ENCODE measurements around the gene ATP10A.
"Not testable (repeated sequence)": the region's sequence is repeated elsewhere in the genome, so short reads cannot be mapped to it uniquely, and the experiment has no call there.

The ATP10A gene

DNA sequence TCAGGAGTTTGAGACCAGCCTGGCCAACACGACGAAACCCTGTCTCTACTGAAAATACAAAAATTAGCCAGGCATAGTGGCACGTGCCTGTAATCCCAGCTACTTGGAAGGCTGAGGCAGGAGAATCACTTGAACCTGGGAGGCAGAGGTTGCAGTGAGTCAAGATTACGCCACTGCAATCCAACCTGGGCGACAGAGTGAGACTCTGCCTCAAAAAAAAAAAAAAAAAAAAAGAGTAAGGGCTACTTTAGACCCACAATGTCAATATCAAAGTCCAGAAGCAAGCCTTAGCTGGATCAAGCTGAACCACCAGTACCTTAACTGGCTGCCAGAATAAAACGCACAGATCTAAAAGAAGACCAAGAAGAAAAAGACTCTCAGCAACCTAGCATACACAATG is 17.8 kb upstream of the ATP10A start:
- DNase-seq: not testable (repeated sequence)

DNA sequence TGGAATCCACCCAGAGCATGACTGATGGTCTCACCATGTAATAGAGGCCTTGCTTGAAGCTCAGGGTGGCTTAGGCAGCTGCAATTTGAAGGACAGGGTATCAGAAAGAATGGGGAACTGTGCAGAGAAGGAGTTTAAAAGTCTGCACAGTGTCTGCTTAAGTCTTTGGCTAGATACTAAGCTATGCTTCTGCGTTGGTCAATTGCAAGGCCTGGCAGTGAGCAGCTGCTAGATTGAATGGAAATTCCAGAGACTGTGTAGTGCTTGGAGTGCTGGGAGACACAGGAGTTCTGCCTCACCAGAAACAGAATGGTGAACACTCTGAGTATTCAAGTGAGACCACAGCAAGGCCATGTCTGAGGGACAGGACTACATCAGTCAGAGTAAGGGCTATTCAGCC is 17.3 kb upstream of the ATP10A start:
- no peak for DNase-seq

DNA sequence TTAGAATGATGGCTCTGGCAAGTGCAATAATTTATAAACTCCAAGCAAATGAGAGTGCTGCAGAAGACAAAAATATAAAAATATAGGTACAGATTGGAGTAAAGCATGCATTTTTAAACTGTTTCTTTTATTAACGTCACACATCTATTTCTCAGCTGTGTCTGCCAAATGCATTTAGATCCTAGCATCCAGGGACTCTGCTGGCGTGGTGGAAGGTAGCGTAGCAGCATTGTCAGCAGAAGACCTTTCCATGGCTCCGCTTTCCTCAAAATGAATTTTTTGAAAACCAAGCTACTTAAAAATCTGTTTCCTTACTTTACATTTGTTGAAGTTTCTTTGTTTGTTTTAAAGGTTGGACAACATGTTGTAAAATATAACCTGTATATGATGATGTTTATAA is 16.3 kb upstream of the ATP10A start:
- DNase-seq: no peak

DNA sequence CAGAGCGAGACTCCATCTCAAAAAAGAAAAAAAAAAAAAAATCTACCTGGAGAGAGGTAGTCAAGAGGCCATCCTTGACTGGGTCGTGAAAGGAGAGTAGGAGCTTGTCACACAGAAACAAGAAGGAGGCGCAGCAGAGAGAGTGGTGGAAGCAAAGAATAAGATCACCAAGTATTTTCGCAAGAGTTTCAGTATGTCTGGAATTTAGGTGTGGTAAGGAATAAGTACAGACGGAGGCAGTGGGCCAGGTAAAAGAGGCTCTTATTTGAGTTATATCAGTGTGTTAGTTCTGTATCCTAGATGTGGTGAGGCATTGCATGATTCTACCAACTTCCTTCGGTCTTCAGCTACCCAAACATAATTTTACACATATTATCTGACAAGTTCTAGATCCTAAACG is 14.6 kb upstream of the ATP10A start:
- no peak for DNase-seq

DNA sequence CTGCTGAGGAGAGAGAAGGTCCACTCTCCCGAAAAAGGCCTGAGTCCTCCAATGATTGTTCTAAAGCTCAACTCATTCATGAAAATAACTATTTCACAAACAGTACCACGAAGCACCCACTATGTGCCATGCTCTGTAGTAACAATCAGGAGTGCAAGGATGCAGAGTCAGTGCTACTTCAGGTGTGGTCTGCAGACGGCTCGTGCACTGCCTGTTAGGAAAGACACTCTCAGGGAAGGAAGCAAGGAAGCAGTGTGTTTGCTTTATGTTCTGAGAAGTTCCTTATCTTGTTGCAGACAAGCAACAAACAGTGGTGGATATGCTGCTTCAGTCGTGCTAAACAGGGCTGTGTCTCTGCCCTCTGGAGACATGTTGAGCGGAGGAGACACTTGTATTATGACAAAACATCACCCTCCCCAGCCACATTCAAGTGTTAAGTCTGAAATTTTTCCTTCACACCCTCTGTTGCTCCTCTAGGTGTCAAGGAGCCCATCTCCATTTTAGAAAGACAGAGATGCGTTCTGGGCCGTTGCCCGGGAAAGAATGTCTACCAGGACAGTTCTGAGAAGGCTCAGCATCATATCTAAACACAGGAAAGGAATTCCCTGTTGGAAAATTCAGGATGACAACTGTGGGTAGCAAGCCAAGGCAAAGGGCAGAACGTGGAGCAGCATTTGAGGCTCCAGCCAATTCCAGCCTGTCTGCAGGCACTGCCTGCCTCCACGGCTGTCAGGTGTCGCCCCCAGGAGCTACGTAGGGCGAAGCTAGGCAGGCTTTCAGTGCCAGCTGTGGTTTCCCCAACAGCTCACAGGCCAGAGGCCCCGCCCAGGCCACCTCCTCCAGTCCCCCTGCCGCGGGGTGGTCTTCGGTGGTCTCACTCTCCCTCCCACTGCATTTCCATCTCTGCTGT is 13.4 kb upstream of the ATP10A start:
- DNase-seq: no peak

DNA sequence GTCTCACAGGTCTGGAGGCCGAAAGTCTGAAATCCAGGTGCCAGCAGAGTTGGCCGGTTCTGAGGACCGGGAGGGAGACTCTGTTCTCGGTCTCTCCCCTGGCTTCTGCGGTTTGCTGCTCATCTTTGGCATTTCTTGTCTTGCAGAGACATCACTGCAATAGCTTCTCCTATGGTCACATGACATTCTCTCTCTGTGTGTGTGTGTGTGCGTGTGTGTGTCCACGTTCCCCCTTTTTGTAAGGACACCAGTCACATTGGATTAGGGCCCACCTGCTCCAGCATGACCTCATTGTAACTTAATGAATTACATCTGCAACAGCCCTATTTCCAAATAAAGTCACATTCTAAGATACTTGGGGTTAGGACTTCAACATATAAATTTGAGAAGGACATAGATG is 12.4 kb upstream of the ATP10A start:
- no peak for DNase-seq

DNA sequence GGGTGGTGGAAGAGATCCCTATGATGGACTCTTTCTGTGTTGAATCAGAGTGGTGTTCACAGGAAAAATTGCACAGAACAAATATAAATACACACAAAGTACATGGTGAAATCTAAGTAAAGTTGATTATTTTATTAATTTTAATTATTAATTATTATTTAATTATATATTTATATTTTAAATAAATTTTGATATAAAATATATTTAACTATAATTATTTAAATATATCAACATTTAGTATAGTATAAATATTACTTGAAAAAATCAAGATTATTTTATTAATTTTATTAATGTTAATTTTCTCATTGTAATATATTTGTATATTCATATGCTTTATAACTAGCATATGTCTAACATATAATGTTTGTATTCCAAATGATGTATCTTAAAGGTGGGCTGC is 11.3 kb upstream of the ATP10A start:
- DNase-seq: no peak

DNA sequence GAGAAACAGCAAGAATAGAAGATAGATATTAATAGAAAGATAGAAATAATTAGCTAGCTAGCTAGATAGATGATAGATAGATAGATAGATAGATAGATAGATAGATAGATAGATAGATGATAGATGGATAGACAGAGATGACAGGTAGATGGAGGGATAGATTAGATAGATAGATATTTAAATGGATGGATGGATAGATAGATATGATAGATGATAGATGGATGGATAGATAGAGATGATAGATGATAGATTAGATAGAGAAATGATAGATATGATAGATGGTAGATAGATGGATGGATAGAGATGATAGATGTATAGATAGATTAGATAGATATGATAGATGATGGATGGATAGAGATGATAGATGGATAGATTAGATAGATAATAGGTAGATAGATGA is 8.3 kb upstream of the ATP10A start:
- DNase-seq: no peak

DNA sequence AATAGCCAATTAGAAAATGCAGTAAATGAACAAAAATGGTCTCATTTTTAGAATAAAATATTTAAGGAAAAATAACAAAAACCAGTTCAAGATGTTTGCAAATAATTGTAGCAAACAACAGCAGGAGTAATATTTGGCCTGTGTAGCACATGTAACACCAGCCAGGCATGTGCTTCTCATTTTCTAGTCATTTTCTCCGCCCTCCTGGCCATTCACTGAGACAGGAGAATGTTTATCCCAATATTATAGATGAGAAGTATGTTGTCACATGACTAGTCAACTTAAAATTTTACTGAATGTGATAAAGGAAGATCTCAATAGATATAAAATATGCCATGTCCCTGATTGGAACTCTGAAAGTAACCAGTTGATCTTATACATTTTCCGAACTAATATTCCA is 7.8 kb upstream of the ATP10A start:
- no peak for DNase-seq

DNA sequence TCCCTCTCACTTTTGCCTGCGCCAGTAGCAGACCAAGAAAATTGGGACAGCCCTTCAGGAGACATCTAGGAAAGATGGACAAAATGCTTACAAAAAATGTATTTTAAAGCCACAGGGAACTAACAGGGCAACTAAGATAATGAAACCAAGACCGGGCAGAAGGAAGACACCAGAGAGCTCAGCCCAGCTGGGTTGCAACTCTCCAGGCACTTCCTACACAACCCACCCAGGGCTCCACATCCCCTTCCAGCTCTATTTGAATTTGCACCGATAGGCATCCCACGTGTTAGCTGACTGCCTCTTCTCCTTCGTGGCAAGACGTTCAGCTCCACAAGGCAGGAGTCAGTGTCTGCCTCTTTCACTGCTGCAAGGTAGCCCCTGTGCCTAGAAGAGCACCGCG is 6.6 kb upstream of the ATP10A start:
- DNase-seq: no peak

DNA sequence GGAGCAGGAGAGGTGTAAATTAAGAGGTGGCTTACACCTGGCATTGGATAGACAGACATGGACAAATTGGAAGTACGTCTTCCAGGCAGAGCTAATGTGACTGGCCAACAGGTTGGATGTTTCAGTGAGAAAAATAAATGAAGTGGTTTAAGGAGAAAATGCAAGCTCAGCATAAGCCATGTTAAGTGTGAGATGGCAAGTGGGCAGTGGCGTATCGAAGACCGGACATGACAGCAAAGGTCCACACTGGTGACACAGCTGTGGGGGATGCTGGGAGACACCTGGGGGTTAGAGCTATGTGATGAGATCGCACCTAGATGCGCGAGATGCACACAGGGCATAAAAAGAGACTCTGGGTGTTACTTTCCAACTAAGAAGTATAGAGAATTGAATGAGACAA is 3.7 kb upstream of the ATP10A start:
- DNase-seq: no peak

DNA sequence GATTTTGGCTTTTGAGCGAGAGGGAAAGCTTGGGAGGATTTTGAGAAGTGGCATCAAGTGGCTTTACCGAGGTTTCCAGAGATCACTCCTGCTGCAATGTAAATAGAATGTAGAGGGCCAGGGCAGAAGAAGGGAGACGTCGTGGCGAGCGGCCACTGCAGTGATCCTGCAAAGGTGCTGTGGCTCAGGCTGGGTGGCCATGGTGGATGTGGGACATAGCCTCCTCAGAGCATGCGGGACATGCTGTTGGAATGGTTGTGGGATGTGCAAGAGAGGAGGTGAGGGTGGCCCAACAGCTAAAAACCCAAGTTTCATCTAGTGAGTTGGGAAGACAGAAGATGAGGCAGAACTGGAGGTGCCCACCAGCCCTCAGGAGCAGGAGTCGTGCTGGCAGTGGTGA is 3.1 kb upstream of the ATP10A start:
- DNase-seq: no peak

DNA sequence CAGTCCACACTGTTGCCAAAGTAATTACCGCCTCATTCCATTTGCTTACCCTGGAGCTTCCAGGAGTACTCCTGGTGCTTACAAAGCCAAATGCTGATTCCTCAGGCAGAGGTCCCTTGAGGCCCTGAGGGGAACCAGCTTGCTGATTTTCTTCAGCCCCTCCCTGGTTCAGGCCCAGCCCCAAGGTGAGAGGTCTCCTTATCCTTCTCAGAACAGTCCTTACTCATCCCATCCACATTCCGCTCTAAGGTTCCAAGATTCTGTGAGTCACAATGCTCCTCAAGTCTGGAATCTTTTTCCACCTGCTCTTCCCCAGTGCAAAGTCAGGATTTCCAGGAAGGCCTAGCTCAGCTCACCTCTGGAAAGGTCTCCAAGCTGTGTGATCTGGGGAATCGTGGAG is 1.8 kb upstream of the ATP10A start:
- no peak for DNase-seq

DNA sequence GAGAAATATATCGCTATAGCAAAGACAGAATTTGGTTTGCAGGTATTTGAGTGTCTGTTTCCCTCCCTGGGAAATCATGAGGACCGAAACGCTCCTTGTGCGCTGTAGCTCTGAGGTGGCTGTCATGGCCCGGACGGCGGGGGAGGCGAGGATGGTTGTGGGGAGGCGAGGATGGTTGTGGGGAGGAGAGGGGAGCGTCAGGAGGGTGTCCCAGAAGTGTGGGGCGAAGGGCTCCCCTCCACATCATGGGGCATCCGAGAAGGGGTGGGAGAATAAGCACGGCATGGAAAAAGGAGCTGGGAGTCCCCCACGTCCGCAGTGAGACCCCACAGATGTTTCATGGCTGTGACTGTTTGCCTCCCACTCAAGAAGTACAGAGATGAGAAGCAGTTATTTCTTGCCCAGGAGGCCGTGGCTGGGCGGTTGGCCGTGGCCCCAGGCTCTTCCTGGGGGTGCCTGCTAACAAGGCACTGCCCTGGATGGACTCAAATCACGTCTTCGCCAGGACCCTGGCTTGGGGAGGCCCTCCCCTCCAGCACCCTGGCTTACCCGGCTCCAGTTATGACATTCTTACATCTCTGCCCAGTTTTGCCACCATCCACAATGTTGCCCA is 947 bp upstream of the ATP10A start:
- DNase-seq: no peak

DNA sequence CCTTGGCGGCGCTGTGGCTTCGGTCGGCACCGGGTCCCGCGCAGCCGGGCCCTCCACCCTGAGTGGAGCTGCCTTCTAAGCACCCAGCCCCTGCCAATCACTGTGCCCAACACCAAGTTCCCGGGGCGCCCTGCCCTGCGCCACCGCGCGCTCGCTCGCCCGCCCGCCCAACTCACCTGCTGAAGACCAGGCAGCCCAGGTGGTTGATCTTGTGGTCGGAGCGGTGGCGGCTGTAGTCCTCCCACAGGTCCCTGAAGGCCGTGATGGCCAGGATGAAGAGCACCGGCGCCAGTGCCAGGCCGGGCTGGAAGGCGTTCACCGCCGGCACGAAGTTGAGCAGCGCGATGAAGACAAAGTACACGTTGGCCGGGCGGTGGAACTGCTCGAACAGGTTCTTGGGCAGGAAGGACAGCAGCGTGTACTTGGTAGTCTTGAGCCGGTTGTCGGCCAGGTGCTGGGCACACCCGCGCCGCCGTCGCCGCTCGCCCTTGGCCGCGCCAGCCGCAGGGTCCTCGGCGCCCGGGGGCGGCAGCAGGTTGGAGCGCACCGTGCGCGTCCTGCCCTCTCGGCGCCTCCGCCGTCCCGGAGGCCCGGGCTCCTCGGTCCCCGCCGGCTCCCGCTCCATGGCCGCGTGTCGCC is 536 bp downstream of the ATP10A start:
- no peak for DNase-seq

DNA sequence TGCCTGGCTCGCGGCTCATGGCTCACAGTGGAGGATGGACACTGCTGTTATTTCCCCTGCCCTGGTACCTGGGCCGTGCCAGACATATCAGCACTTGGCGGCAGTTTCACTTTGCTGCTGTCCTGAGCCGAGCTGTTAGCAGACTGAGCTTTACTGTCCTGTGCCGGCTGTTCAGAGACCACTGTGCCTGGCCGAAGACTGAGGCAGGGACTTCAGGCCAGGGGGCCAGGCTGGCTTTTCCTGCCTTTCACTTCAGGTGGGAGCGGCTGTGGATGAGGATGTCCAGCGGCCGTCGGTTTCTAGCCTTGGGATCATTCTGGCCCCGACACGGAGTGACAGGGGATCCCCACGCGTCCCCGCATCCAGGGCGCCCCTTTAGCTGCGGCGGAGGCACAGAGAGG is 1.1 kb downstream of the ATP10A start:
- DNase-seq: no peak

DNA sequence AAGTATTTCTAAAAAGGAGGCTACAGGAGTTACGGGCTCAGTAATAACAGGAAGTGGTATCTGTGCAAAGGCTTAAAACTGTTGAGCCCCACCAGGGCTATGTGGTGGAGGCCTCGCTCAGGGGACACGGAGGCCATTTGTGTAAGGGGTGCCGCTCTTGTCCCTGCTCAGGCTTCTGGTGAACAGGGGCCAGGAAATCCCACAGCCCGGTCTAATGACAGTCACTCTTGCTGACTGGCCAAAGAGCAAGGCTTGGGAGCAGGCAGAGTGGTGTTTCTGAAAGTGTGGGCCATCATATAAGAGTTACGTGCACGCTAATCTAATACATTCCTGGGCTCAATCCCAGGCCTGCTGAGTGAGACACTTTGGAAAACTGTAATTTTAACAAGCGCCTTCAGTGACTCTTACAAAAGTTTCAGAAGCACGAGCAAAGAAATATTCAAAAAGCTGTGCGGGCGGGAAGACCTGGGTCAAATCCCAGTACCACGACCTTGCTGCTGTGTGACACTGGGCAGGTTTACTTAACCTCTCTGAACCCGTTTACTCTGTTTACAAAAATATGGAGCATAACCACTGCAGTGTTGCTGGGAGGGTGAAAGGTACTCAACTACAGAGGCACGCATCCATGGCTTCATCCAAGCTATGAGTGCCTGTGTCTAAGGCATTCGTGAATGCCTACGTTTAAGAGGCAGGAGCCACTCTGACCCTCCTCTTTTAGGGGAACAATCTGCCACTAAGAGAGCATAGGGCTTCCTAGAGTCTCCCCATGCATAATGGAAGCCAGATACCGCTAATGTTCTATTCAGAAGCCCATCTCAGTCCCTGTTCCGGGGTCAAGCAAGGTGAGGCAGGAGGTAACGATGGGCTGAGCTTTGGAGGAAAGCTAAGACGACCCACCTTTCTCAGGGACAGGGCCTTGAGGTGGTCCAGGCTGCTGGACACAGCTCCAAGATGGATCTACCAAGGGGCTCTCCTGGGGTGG is 2.0 kb downstream of the ATP10A start:
- DNase-seq: no peak

DNA sequence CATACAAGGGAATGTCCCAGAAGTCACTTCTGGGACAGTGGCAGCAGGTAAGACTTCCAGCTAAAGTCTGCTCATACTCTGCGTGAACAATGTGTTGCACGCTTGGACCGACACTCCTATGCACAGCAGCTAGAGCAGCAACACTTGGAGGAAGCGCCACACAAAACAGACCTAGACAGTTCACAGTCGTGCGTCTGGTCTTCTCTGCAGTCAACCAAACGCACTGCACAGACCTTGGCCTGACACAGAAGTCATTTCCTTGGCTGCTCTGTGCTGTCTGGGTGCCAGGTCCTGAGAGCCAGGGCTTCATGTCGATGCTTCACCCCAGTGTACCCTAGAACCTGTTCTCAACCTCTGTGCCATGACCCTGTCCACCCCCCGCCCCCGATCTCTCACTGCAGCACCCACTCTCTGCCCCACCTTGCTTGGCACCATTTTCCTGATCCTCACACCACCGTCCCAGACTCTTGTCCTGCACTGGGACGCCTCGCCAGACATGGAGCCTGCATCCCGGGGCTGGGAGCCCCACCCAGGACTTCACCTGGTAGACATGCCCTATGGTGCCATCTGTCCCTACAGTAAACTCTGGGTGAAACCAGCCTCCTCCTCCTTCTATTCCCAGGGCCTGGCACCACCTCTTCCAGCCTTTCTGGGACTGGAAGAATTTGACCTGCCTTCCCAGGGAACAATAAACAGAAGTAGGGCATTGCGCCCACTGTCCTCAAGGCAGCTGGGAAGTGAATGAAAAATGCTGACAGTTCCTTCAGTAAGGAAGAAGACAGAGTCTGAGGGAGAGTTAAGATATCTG is 3.1 kb downstream of the ATP10A start:
- DNase-seq: no peak

DNA sequence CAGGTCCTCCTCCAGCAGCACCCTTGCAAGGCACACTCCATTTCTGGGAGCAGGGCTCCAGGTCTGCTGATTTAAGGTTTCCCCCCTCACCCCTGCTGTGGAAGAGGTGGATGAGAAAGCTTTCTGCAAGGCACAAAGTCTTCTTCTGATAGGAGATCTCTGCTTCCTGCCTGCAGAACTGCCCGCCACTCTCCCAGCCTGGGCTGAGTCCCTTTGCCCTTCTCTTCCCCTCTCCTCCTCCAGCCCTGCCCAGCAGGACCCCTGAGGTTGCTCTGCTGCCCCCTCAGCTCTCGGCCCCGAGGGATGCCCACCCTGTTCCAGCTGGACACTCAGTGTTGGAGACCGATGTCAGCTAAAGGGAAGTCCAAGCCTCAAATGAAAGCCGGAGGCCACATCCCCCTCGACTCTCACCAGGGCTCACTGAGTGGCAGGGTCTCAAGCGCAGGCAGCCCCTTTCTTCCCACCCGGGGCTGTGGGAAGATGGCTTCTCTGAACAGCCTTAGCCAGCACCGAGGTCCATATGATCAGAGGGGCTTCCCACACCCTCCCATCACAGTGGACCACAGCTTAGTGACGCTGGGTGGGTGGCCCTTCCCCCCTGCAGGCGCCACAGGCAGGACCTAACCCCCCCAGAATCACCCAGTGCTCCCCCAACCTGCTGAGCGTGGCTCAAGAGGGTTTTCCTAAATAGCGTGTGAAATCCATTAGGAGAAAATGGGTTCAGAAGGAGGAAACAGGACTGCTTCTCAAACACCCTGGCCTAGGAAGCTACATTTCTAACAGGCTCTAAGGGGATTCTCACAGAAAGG is 4.0 kb downstream of the ATP10A start:
- DNase-seq: no peak

DNA sequence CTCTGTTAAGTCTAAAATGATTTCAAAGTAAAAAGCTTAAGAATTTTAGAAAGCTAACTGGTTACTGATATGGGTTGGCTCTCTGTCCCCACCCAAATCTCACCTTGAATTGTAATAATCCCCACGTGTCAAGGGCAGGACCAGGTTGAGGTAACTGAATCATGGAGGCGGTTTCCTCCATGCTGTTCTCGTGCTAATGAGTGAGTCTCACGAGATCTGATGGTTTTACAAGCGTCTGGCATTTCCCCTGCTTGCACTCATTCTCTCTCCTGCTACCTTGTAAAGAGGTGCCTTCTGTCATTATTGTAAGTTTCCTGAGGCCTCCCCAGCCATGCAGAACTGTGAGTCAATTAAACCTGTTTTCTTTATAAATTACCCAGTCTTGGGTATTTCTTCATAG is 7.1 kb downstream of the ATP10A start:
- not testable (repeated sequence) for DNase-seq
